ENCODE measurements around the gene MSANTD2. TPM values are rescaled to one million over a fixed set of nuclear protein-coding genes. Genes with fewer than 3 reads are reported as not detected.

Gene MSANTD2
- total and polyA plus RNA-seq, 4 donors, result 1.6 to 7.7 (median 2.3) TPM

GRCh38 chr11:124839128-124839971 lies 39.1 kb upstream of the MSANTD2 start:
- DNase-seq (ENCODE audit: low spot score), result no peak
- 2% methylated on average over 87 of the region's 87 CpGs for WGBS
- H3K27me3 ChIP-seq (ENCODE audit: control insufficient read depth in 4 of 4, insufficient read depth in 4 of 4, low read length in 3 of 4), result peaks cover 10 to 44% (median 21%) of the 10 kb centered on the region in 4 donors

More at GRCh38 chr11:124839128-124839971, 39.1 kb upstream of the MSANTD2 start:
- TF ChIP-seq YY1 (IDR thresholded peaks at IDR 0.05) (no peak), RXRA (IDR thresholded peaks at IDR 0.05) (no peak), NR2F2 (IDR thresholded peaks at IDR 0.05) (no peak), ZBTB33 (IDR thresholded peaks at IDR 0.05) (no peak), EGR1 (IDR thresholded peaks at IDR 0.05; ENCODE audit: low read depth in 2 of 2) (no peak), FOXA1 (IDR thresholded peaks at IDR 0.05) (no peak), RAD21 (IDR thresholded peaks at IDR 0.05) (no peak), GABPA (IDR thresholded peaks at IDR 0.05 in 1 of 2, conservative IDR thresholded peaks at IDR 0.05 in 1 of 2) (no peak), ATF3 (IDR thresholded peaks at IDR 0.05) (no peak), HNF4A (conservative IDR thresholded peaks at IDR 0.05) (no peak), SP1 (IDR thresholded peaks at IDR 0.05) (no peak), JUND (IDR thresholded peaks at IDR 0.05) (no peak), HNF4G (IDR thresholded peaks at IDR 0.05) (no peak), TAF1 (conservative IDR thresholded peaks at IDR 0.05) (no peak), REST (IDR thresholded peaks at IDR 0.05) (no peak), CTCF (IDR thresholded peaks at IDR 0.05; ENCODE audit: low read depth, low read length, missing input control) (no peak), FOXA2 (IDR thresholded peaks at IDR 0.05) (no peak)
- H3K36me3 ChIP-seq (ENCODE audit: control insufficient read depth in 4 of 4, insufficient read depth in 3 of 4, low read depth in 1 of 4, low read length in 3 of 4), result no peaks in the 10 kb centered on the region
- peaks cover 8 to 13% (median 12%) of the 10 kb centered on the region in 4 donors for H3K4me1 ChIP-seq (ENCODE audit: control insufficient read depth in 4 of 4, insufficient read depth in 4 of 4, low read length in 3 of 4)
- peak overlapping the region in 1 of 3 donors; percentile 48 for H3K4me3 ChIP-seq (ENCODE audit: low read depth in 1 of 3, low read length in 3 of 3)
- H3K27ac ChIP-seq (ENCODE audit: low read depth in 1 of 2, low read length in 2 of 2), result no peak overlapping the region
- H3K9me3 ChIP-seq (ENCODE audit: control insufficient read depth in 4 of 4, low read length in 3 of 4), result no peaks in the 10 kb centered on the region
- H3K9ac ChIP-seq (ENCODE audit: low read depth in 1 of 2, low read length in 2 of 2), result no peak overlapping the region

All from liver (tissue), 9 donors.